Gastroesophageal sphincter (tissue), 4 donors: ENCODE results near the gene SLC25A19. TPM values are rescaled to one million over a fixed set of nuclear protein-coding genes. Genes with fewer than 3 reads are reported as not detected.
A peak's percentile ranks its signal among the peaks of the same experiment; 100 is the strongest.

Source experiments
- ATAC-seq: fragments of 150-250 bp; one replicate; pipeline ENCODE4 v1.9.1; 2016; ENCODE audit warnings: mild to moderate bottlenecking, moderate library complexity
- H3K27ac ChIP-seq, 4 donors: fragments of 200-600 bp; sonication (generic) in 3 of 4; 1 replicate in 3 of 4; 2 replicates in 1 of 4; pipeline ENCODE4 v1.5.1; 2016 to 2019
- H3K27me3 ChIP-seq: fragments of 200-600 bp; sonication (generic); one replicate; pipeline ENCODE4 v1.5.1; 2019
- H3K36me3 ChIP-seq, 2 donors: fragments of 200-600 bp; sonication (generic); one replicate each; pipeline ENCODE4 v1.5.1; 2019; ENCODE audit warnings: control low read depth in 1 of 2
- H3K4me1 ChIP-seq, 3 donors: fragments of 200-600 bp; sonication (generic); 1 replicate in 2 of 3; 2 replicates in 1 of 3; pipeline ENCODE4 v1.5.1; 2016 to 2019; ENCODE audit warnings: control low read depth in 2 of 3
- H3K4me3 ChIP-seq, 2 donors: fragments of 200-600 bp; sonication (generic); one replicate each; pipeline ENCODE4 v1.5.1; 2019; ENCODE audit warnings: mild to moderate bottlenecking in 1 of 2, moderate library complexity in 1 of 2
- H3K9me3 ChIP-seq, 3 donors: fragments of 200-600 bp; sonication (generic); one replicate each; pipeline ENCODE4 v1.5.1; 2017 to 2019; ENCODE audit warnings: control low read depth in 2 of 3
- CTCF ChIP-seq, 4 experiments: fragments of 200-600 bp in 2 of 4; fragments of 450-650 bp in 2 of 4; sonication (generic) in 1 of 4; IDR thresholded peaks; one replicate each; pipeline ENCODE4 v1.5.1; 2017 to 2019; ENCODE audit warnings: antibody characterized with exemption in 4 of 4, mild to moderate bottlenecking in 2 of 4, moderate library complexity in 2 of 4
- EP300 ChIP-seq: sonication (generic); formaldehyde crosslinking; IDR thresholded peaks from one replicate; pipeline ENCODE4 v1.6.1; 2017; ENCODE audit warnings: antibody characterized with exemption, mild to moderate bottlenecking
- POLR2A ChIP-seq, 2 donors: fragments of 450-650 bp; IDR thresholded peaks; one replicate each; pipeline ENCODE4 v1.6.1; 2017; ENCODE audit warnings: antibody characterized with exemption in 2 of 2, mild to moderate bottlenecking in 2 of 2, moderate library complexity in 1 of 2
- POLR2AphosphoS5 ChIP-seq: sonication (generic); formaldehyde crosslinking; IDR thresholded peaks from one replicate; pipeline ENCODE4 v1.6.1; 2017; ENCODE audit warnings: antibody characterized with exemption
- WGBS, 2 donors: methylation state at CpG; one replicate each; pipeline ENCODE4 v1.1.5; 2018; ENCODE audit warnings: low coverage in 1 of 2; 5-methylcytosine and 5-hydroxymethylcytosine counted together
- total RNA-seq, 4 donors: library from RNA; depleted of rRNA; stranded (reverse); fragments of >200 nt; gene quantifications; one replicate each; pipeline ENCODE4 v1.1.0, GENCODE V29; 2016

SLC25A19 gene
- total RNA-seq, 4 donors from 2014 or later = 7.3 to 14.5 (median 13.4) TPM

DNA sequence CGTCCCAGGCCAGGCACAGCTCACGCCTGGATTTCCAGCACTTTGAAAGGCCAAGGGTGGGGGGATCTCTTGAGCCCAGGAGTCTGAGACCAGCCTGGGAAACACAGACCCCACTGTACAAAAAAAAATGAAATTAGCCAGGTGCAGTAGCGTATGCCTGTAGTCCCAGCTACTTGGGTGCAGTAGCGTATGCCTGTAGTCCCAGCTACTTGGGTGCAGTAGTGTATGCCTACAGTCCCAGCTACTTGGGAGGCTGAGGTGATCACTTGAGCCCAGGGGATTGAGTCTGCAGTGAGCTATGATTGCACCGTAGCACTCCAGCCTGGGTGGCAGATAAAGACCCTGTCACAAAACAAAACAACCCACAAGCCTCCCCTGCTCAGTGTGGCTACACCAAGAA lies 27.0 kb upstream of the SLC25A19 start:
- Histone ChIP-seq H3K4me3 (no peak overlapping the region), H3K9me3 (no peaks in the 10 kb centered on the region), H3K36me3 (peaks cover 0 to 50% of the 10 kb centered on the region in 2 donors), H3K27me3 (no peaks in the 10 kb centered on the region), H3K4me1 (no peaks in the 10 kb centered on the region), H3K27ac (peak overlapping the region in 1 of 4 donors; percentile 12)
- TF ChIP-seq CTCF (IDR thresholded peaks at IDR 0.05) = no peak
- TF ChIP-seq POLR2A (IDR thresholded peaks at IDR 0.05) = no peak
- TF ChIP-seq POLR2AphosphoS5 = no peak
- no peak for TF ChIP-seq EP300
- ATAC-seq = no peak
- WGBS, 2 donors = 86 to 88% methylated on average over 1 to 3 of the region's 5 CpGs

- no peak for TF ChIP-seq POLR2A (IDR thresholded peaks at IDR 0.05)
- no peak for TF ChIP-seq CTCF (IDR thresholded peaks at IDR 0.05)
- no peak for TF ChIP-seq EP300
- no peak for TF ChIP-seq POLR2AphosphoS5
- no peaks in the 10 kb centered on the region for H3K9me3 ChIP-seq
- H3K27ac ChIP-seq = peak overlapping the region in 1 of 4 donors; percentile 25
- no peaks in the 10 kb centered on the region for H3K4me1 ChIP-seq
- 28 to 41% methylated on average over 4 to 5 of the region's 19 CpGs for WGBS, 2 donors
- no peak for ATAC-seq
- H3K4me3 ChIP-seq = no peak overlapping the region
- peaks cover 0 to 45% of the 10 kb centered on the region in 2 donors for H3K36me3 ChIP-seq
- H3K27me3 ChIP-seq = no peaks in the 10 kb centered on the region
Observed at GRCh38 chr17:75315541-75316243, 26.5 kb upstream of the SLC25A19 start.

DNA sequence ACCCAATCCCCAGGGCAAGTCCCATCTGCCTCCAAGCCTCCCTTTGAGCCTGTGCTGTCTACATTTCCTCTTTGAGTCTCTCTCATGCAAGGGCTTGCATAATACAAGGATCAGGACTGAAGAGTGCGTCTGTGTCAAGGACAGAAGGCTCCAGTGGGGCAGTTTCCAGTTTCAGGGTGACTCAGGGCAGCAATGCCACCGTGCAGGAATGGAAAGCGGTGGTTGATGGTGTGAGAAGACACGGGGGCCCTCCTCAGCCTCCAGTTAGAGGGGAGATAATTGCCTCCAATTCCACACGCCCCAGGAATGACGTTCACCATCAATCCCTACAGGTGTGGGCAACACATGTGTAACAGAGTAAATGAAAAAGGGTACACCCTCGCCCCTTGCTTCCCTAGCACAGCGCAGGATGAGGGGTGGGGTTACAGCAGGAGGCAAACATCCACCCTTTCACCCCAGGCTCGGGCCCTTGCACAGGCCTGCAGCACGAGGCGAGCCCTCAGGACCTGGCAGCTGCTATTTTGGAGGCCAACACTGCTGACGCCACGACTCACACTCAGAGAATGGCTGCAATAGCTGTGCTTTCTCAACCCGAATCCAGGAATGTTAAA lies 24.8 kb upstream of the SLC25A19 start:
- H3K27ac ChIP-seq = peak overlapping the region in 3 of 4 donors; percentile 38 to 62 (median 42)

GRCh38 chr17:75308732-75309629 lies 19.7 kb upstream of the SLC25A19 start:
- WGBS, 2 donors = 68 to 80% methylated on average over 7 to 11 of the region's 20 CpGs
- H3K4me3 ChIP-seq = no peak overlapping the region
- H3K27me3 ChIP-seq = no peaks in the 10 kb centered on the region
- TF ChIP-seq POLR2A (IDR thresholded peaks at IDR 0.05) = no peak
- TF ChIP-seq EP300 = no peak
- no peak for TF ChIP-seq POLR2AphosphoS5
- no peak for TF ChIP-seq CTCF (IDR thresholded peaks at IDR 0.05)
- peak; percentile 52 for ATAC-seq
- peaks cover 0 to 2% of the 10 kb centered on the region in 2 donors for H3K36me3 ChIP-seq
- H3K9me3 ChIP-seq = no peaks in the 10 kb centered on the region
- peak overlapping the region in 2 of 4 donors; percentile 34 to 54 for H3K27ac ChIP-seq
- no peaks in the 10 kb centered on the region for H3K4me1 ChIP-seq

More for the DNA sequence above, 24.8 kb upstream of the SLC25A19 start:
- Histone ChIP-seq H3K36me3 (peaks cover 0 to 28% of the 10 kb centered on the region in 2 donors), H3K4me1 (no peaks in the 10 kb centered on the region), H3K4me3 (no peak overlapping the region), H3K27me3 (no peaks in the 10 kb centered on the region), H3K9me3 (no peaks in the 10 kb centered on the region)
- TF ChIP-seq POLR2AphosphoS5 (no peak), POLR2A (IDR thresholded peaks at IDR 0.05) (no peak), CTCF (IDR thresholded peaks at IDR 0.05) (no peak), EP300 (no peak)
- WGBS, 2 donors = 74 to 80% methylated on average over 2 to 5 of the region's 14 CpGs
- ATAC-seq = peak; percentile 47
